T follicular helper cell (primary cell): ENCODE data around the gene SLC35G4.
"Not testable (repeated sequence)": the region's sequence is repeated elsewhere in the genome, so short reads cannot be mapped to it uniquely, and the experiment has no call there.

Source experiments
- DNase-seq: peaks from one replicate; pipeline ENCODE4 v3.0.0-alpha.2; 2020; ENCODE audit warnings: low read depth
- total RNA-seq, 2 experiments: gene quantifications; one replicate each; lab custom pipeline; 2026; lab: John Stamatoyannopoulos, UW

Gene SLC35G4
- total RNA-seq = 0 reads per million in 2 experiments

DNA sequence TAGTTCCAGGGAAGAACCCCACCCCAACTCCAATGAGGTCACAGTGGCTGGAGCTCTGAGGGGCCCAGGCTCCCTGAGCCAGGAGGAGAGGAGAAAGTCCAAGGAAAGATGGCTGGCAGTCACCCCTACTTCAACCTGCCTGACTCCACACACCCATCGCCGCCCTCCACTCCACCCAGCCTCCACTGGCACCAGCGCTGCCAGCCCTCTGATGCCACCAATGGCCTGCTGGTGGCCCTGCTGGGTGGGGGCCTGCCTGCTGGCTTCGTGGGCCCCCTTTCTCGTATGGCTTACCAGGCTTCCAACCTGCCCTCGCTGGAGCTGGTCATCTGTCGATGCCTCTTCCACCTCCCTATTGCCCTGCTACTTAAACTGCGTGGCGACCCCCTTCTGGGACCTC, at the start of gene SLC35G4:
SLC35G4 (plus strand) TSS at position 109 of the 400 bp plus-strand sequence; CDS start at position 109, 0 bp downstream.
- DNase-seq = not testable (repeated sequence)

DNA sequence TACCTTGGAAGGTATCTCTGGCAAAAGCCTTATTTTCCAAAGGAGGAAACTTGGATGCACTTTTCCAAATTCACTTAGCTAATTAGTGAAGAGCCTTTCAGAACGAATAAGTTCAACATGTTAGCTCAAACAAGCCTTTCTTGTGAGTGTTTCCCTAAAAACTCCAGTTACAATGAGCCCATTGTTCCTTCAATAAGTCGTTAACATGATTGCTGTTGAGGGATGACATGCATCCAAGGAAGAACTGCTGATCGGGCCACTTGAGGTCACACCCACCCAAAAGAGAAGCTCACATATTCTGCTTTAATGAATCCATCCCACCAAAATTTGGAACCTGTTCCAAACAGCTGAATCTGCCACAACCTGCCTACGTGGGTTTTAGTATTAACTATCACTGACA, 48.1 kb upstream of the SLC35G4 start:
- DNase-seq = no peak

DNA sequence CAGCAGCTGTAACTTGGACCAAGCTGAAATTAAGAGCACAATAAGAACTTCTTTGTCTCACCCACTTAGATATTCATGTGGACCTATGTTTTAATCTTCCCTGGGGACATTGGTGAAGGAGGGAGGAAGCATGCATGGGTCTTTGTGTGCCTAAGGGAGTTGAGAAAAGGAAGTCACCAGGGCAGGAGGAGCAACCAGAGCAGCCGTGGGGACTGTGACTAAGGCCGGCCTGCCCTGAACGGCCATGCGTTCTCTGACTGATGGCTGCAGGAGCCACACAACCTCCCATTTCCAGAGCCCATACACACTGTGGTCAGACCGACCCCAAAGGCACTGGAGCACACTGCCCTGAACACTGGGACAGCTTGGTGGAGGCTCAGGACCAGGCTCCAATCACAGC, 43.7 kb upstream of the SLC35G4 start:
- DNase-seq = no peak

DNA sequence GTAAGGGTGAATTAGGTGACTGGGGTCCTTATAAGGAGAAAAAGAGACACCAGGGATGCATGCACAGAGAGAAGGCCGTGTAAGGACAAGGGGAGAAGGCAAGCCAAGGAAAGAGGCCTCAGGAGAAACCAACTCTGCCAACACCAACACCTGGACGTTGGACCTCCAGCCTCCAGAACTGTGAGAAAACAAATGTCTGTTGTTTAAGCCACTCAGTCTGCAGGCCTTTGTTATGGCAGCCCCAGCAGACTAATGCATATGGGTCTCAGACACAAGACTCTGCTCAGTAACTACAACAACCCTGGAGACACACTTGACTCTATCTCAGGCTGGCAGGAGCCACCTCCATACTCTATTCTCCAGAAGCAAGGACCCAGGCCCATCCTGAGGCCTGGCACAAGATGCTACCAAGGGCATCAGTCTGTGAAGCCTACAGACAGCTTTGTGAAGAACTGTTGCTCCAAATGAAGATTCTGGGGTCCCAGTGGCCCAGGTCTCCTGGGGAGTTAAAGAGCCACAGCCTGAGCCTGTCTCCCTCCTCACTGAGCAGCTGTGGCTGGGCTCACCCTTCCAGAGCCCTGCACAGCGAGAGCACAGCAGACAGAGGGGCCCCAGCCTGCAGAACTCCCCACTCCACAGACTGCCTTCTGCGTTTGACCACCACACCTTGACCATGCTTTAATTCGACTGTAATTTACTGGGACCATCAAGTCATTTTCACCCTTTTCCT, 43.0 kb upstream of the SLC35G4 start:
- no peak for DNase-seq

DNA sequence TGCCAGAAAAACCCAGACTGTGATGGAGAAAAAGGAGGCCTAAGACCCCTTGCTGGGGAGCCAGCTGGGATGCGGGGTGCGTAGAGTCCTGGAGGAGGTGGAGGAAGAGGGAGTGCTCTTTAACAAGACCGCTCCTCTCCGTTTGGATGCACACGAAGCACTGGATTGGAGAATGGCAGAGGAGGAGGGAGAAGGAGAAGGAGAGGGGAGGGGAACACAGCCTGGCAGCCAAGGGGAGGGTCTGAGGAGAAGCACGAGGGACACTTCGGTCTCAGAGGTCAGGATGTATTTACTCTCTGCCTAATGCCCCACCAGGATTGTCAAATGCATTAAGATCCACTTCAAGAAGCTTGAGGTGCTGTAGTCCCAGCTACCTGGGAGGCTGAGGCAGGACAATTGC, 42.0 kb upstream of the SLC35G4 start:
- no peak for DNase-seq

DNA sequence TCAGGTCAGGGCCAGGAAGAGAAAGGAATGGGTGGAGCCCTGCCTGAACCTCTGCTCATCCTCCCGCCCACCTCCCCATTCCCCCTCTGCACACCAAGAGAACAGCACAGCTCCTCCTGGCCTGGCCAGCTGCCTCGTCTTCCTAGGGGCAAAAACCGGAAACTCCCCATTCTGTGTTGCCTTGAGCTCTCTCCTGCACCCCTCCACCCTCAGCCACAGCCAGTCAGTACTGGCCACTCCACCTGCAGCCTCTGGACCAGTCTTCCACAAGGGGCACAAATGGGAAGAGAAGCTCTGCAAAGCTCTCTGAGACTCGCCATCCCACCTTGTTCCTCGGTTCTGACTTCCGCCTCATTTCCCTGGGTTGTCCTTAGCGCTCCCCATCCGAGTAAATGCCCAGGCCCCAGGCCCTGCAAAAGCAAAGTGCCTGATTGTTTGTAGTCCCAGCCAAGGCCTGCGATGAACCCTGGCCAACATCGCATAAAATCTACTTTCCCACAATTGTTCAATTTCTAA, 39.3 kb upstream of the SLC35G4 start:
- no peak for DNase-seq

DNA sequence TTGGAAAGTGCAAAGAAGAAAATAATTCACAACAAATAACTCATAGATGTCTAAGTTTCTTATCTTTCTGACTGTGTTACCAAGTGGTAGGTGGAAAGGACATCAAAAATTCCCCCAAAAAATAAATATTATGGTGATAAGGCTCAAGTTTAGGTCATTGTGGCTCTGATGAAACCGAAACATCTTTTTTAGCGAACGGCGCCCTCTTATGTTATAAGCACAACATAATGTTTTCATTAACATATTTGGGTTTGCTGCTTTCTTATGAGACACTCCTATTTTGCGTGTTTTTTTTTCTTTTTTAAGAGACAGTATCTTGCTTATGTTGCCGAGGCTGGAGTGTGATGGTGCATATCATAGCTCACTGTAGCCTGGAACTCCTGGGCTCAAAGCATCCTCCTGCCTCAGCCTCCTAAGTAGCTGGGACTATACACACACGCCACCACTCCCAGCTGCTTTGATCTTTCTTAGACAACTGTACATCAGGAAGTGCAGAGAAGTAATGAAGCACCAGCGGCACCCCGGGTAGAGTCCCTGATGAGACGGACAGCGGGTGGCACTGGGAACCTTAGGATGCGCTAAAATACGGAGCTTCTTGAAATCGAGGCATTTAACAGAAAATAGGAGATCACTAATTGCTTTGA, 38.5 kb upstream of the SLC35G4 start:
- no peak for DNase-seq

DNA sequence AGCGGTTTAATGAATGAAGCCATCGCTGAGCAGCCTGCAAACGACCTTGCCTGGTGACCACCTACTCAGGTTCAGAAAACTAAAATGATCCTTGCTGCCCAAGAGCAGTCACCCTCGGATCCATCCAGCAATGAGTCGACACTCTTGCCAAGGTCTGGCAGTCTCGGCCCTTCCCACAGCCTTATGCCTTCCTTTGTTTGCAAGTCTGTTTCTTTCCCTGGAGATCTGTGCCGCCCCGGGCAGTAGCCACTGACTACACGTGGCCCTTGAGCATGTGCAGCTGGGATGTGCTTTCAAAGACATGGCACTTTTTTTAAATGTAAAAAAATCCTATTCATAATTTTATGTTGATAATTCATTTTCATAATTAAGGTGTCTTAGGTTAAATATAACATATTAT, 37.2 kb upstream of the SLC35G4 start:
- DNase-seq = no peak

DNA sequence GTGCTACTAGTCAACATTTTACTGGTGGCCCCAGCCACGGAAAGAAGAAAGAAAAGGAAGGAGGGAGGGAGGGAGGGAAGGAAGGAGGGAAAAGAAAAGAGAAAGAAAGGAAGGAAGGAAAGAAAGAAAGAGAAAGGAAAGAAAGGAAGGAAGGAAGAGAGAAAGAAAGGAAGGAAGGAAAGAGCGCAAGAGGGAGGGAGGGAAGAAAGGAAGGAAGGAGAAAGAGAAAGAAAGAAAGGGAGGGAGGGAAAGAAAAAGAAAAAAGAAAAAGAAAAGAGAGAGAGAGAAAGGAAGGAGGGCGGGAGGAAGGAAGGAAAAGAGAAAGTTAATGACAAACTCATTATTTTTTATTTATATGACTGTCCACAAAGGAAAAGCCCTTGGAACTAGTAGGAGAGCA, 34.9 kb upstream of the SLC35G4 start:
- no peak for DNase-seq

DNA sequence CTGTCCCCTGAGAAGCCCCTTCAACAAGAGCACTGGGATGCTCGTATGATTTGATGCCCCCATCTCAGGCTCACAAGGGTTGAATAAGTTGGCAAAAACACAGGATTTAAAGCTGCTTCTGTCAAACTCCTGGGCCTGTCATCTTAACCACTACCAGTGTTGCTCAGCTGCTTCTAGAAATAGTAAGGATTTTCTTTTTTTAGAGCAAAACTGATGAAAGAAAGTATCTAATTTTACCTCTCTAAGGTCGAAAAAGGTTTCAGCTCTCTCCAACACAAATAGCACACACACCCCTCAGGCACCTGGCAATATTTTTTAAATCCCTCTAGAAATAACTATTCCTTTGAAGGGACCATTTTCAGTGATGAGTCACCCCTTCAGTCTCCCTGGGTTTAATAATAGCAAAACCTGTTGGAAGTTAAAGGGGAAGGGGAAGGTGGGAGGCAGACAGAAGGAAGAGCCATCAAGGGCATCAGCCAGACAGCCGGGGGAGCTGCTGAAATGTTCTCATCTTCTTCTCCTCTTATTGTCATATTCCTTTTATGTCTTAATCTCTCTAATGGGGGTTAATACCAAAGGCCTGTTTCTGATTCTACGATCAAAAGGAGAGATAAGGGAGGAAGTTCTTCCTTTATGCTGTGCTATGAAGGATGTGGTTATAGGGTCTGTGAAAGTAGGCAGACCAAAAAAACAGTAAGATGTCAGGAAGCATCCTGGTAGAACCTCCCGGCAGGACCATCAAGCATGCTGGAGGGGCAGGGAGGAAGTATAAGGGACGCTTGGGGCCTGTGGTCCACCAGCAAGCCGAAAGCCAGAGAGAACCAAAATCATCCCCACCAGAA, 31.9 kb upstream of the SLC35G4 start:
- no peak for DNase-seq

DNA sequence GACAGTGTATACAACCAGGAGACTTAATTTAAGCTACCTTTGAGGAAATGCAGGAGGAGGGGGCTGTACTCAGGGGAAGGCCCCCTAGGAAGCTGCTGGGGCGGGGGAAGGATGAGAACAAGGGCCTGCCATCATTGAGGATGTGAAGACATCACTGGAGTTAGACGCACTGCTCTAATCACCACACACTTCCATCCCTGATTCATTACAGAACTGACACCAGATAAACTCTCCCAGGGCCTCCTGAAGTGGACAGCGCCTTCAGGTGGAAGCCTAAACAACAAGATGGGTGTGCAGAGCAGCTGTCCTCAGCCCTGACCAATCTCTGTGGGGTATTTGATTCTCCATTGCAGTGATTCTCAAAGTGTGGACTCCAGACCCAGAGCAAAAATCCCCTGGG, 30.6 kb upstream of the SLC35G4 start:
- DNase-seq = no peak

DNA sequence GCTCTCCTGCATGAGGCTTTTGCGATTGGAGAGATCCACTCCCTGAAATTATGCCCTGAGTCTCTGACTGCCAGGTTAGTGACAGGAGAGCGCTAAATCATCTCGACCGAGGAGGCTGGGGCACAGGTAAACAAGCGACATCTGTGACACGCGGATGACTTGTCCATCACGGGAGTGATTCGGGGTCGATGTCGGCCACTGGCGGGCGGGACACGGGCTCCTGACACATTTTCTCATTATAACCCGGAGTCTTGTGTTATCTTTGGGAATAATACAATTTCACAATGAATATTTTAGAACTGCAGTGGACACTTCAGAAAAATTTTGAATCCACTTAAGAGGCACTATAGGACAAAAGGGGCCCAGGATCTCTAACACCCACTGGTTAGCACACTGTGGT, 29.5 kb upstream of the SLC35G4 start:
- DNase-seq = no peak

DNA sequence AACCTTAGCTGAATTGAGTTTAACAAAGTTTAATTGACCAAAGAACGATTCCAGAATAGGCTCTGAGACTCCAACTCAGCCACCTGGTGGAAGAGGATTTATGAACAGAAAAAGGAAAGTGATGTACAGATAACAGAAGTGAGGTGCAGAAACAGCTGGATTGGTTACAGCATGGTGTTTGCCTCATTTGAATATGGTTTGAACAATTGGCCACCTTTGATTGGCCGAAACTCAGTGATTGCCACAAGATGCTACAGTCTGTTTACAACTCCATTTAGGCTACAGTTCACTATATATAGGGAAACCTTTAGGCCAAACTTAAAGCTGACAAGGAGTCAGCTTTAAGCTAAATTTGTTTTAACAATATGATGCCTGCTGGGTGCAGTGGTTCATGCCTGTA, 28.1 kb upstream of the SLC35G4 start:
- no peak for DNase-seq

DNA sequence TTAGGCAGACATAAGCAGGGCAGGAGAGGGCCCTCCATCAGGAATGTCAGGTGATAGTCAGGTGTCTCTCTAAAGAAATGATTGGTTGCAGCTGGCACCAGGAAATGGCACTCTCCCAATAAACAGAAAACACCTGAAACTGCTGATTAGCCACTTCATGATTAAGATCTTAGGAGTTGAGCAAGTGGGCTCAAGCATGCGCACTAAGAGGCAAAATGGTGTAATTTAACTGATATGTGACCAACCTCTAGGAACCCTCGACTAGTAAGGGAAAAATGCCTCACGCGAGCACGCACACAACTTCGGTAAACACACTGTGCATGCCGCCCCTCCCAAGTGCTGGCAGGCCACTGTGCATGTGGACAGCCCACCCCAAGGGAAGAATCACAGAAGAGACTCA, 23.8 kb upstream of the SLC35G4 start:
- DNase-seq = no peak

DNA sequence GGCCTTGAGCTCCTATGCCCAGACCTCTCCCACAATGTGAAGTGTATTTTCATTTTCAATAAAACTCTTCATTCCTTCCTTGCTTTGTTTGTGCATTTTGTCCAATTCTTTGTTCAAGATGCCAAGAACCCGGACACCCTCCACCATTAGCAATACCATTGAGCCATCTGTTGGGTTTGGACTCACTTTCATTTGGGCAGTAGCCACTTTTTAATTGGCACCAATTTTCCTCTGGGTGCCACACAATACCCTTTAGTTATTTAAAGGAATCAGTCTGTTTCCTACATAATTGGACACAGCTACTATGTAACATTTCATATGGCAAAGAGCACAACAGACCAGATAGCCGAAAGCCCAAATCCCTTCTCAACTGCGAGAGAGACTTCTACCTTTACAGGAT, 22.5 kb upstream of the SLC35G4 start:
- no peak for DNase-seq

DNA sequence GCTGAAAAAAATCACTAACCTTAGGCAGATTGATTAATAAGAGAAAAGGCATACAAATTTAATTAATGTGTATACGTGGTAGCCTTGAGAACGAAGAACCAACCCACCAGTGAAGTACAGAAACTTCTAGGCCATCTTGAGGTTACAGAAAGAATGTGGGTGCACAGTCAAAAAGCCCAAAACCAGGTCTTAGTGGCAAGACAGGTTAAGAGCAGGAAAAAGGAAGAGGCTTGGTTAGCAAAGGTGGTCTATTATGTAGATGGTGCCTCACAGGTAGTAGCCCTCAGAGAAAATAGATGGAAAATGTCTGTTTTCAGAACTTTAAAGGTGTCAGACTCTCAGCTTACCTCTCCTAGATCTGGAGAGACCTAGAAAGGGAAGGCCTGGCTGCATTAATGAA, 22.0 kb upstream of the SLC35G4 start:
- no peak for DNase-seq

DNA sequence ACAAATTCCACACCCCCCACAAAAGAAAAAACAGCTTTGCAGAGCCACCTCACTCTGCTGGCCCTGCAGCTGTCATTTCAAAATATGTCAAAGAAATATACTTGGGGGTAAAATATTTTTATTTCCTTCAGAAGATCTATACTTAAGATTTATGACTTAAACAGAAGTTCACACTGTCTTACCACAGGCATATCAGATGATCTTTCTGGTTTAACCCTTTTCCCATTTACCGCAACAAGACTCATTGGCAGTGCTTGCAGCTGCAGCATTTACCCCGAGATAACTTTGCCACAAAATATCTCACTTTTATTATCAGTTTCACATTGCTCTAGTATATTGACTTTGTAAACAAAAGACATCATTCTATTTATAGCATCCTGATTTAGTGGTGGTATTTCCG, 21.6 kb upstream of the SLC35G4 start:
- DNase-seq = no peak

DNA sequence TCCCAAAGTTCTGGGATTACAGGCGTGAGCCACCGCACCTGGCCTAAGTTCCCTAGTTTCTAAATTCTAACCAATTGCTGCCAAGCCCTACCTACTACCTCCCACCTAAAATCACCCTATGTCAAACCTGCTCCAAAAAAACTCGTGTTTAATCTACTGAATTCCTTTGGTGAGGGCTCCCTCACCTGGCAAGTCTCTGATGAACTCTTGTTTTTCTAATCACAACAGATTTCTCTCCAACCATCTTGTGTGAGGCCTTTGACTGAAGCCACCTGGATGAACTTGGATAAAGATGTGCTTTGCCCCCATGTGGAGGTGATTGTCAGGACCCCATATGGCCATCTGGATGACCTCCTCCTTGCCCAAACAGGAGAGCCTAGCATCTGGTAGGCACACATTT, 17.4 kb upstream of the SLC35G4 start:
- no peak for DNase-seq

DNA sequence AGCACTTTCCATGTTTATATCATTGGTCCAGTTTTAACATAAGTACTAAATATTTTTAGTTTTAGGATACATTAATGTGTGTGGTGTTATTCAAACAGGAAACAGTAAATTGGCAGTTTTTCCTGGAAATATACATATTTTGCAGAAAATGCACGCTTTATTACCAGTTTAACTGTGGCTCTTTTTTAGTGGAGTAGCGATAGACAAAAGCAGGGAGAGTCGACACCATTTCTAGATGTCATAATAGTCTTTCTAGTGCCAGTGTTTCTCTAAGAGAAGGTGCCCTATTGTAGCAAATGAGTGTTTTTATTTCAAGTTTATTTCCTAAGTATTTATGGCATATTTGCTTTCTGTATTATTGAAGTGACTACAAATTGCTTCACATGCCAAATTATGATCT, 9.1 kb upstream of the SLC35G4 start:
- DNase-seq = no peak

DNA sequence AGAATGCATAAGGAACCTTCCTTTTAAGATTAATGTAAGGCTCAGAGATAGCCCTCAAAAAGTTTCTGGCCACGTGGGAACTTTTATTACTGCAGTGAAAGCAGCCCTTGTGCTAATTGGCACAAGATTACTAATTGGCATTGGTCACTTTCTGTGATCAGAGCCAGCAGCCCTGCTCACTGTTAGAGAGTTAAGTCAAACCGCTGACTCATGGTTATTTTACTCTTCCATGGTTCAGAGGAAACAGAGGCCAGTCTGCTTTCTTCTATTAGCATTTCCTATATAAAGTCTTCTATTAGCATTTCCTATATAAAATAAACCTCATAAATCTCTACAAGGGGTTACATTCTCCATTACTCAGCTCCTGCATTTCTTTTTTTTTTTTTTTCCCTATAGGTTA, 1.5 kb upstream of the SLC35G4 start:
- no peak for DNase-seq

DNA sequence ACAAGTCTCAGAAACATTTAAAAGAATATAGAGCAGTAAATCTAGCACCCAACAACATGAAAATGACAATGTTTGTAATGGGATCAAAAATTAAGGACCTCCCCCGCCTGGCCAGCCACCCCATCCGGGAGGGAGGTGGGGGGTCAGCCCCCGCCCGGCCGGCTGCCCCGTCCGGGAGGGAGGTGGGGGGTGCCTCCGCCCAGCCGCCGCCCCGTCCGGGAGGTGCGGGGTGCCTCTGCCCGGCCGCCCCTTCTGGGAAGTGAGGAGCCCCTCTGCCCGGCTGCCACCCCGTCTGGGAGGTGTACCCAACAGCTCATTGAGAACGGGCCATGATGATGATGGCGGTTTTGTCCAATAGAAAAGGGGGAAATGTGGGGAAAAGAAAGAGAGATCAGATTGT, 778 bp upstream of the SLC35G4 start:
- DNase-seq = not testable (repeated sequence)

DNA sequence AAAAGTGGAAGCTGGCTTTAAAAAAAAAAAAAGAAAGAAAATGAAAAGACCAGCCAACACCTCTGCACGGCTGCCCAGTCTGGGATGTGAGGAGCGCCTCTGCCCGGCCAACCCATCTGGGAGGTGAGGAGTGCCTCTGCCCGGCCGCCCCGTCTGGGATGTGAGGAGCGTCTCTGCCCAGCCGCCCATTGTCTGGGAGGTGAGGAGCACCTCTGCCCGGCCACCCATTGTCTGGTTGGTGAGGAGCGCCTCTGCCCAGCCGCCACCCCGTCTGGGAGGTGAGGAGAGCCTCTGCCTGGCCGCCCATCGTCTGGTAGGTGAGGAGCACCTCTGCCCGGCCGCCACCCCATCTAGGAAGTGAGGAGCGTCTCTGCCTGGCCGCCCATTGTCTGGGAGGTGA, 3.7 kb downstream of the SLC35G4 start:
- not testable (repeated sequence) for DNase-seq

DNA sequence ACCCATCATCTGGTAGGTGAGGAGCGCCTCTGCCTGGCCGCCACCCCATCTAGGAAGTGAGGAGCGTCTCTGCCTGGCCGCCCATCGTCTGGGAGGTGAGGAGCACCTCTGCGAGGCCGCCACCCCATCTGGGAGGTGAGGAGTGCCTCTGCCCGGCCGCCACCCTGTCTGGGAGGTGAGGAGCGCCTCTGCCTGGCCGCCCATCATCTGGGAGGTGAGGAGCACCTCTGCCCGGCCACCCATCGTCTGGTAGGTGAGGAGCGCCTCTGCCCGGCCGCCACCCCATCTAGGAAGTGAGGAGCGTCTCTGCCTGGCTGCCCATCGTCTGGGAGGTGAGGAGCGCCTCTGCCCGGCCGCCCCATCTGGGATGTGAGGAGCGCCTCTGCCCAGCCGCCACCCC, 4.2 kb downstream of the SLC35G4 start:
- DNase-seq = not testable (repeated sequence)
